Neuronal stem cell (in vitro differentiated cells): ENCODE results near the gene NAB2.

ENCODE experiments used
- DNase-seq: peaks from one replicate; pipeline ENCODE4 v3.0.0-alpha.2; 2013; ENCODE audit warnings: low spot score
- H2AFZ ChIP-seq: one replicate; pipeline ENCODE4 v1.6.1; 2013; ENCODE audit warnings: mild to moderate bottlenecking, low read length, inconsistent platforms
- H2AK5ac ChIP-seq: 2 replicates; pipeline ENCODE4 v1.6.1; 2013; ENCODE audit warnings: low read depth, mild to moderate bottlenecking, inconsistent platforms, low read length, moderate library complexity, mixed read lengths
- H2BK120ac ChIP-seq: 2 replicates; pipeline ENCODE4 v1.6.1; 2013; ENCODE audit warnings: low read depth, mild to moderate bottlenecking, inconsistent platforms, low read length, moderate library complexity, mixed read lengths
- H2BK12ac ChIP-seq: one replicate; pipeline ENCODE4 v1.6.1; 2013; ENCODE audit warnings: low read length, inconsistent platforms
- H2BK15ac ChIP-seq: 2 replicates; pipeline ENCODE4 v1.6.1; 2013; ENCODE audit warnings: mild to moderate bottlenecking, low read length, inconsistent platforms, mixed read lengths
- H2BK5ac ChIP-seq: one replicate; pipeline ENCODE4 v1.6.1; 2013; ENCODE audit warnings: inconsistent platforms, mild to moderate bottlenecking, low read length, moderate library complexity
- H3K14ac ChIP-seq: one replicate; pipeline ENCODE4 v1.6.1; 2013; ENCODE audit warnings: low read length, inconsistent platforms
- H3K18ac ChIP-seq: 2 replicates; pipeline ENCODE4 v1.6.1; 2013; ENCODE audit warnings: low read length, inconsistent platforms
- H3K23ac ChIP-seq: 2 replicates; pipeline ENCODE4 v1.6.1; 2013; ENCODE audit warnings: low read depth, mild to moderate bottlenecking, mixed read lengths, low read length, inconsistent platforms; ENCODE audit not compliant: poor library complexity
- H3K27ac ChIP-seq: replicated peaks from 3 replicates; pipeline ENCODE4 v1.5.1; 2013; ENCODE audit warnings: low read length, inconsistent platforms
- H3K27me3 ChIP-seq, 3 experiments: 2 replicates each; pipeline ENCODE4 v1.6.1; 2013; ENCODE audit warnings: low read length in 3 of 3, mild to moderate bottlenecking in 2 of 3, inconsistent platforms in 1 of 3, low read depth in 1 of 3, mixed read lengths in 1 of 3, moderate library complexity in 1 of 3; ENCODE audit not compliant: control insufficient read depth in 3 of 3, insufficient read depth in 3 of 3
- H3K36me3 ChIP-seq, 2 donors: replicated peaks in 1 of 2; 2 replicates each; pipeline ENCODE4 v1.6.1; 2013; ENCODE audit warnings: low read length in 2 of 2; ENCODE audit not compliant: control insufficient read depth in 2 of 2, insufficient read depth in 2 of 2
- H3K4ac ChIP-seq: 2 replicates; pipeline ENCODE4 v1.6.1; 2013; ENCODE audit warnings: inconsistent platforms, mild to moderate bottlenecking, low read length, moderate library complexity
- H3K4me1 ChIP-seq, 2 donors: 1 replicate in 1 of 2; 2 replicates in 1 of 2; pipeline ENCODE4 v1.6.1; 2013; ENCODE audit warnings: low read length in 2 of 2, low read depth in 1 of 2; ENCODE audit not compliant: control insufficient read depth in 2 of 2, insufficient read depth in 1 of 2
- H3K4me2 ChIP-seq: one replicate; pipeline ENCODE4 v1.6.1; 2013; ENCODE audit warnings: mild to moderate bottlenecking, low read length, inconsistent platforms; ENCODE audit not compliant: insufficient read depth, poor library complexity, severe bottlenecking
- H3K4me3 ChIP-seq, 2 donors: 2 replicates each; pipeline ENCODE4 v1.5.1; 2013; ENCODE audit warnings: low read length in 2 of 2, mild to moderate bottlenecking in 2 of 2, inconsistent platforms in 1 of 2, moderate library complexity in 1 of 2
- H3K79me1 ChIP-seq: one replicate; pipeline ENCODE4 v1.6.1; 2013; ENCODE audit warnings: low read depth, mild to moderate bottlenecking, inconsistent platforms, low read length, moderate library complexity
- H3K9ac ChIP-seq: one replicate; pipeline ENCODE4 v1.6.1; 2013; ENCODE audit warnings: mild to moderate bottlenecking, low read depth, low read length, inconsistent platforms; ENCODE audit not compliant: poor library complexity
- H3K9me3 ChIP-seq, 2 donors: replicated peaks in 1 of 2; 2 replicates each; pipeline versions ENCODE3 to v1.6.1; 2013; ENCODE audit warnings: low read length in 2 of 2, mild to moderate bottlenecking in 2 of 2, inconsistent platforms in 1 of 2, low read depth in 1 of 2, mixed read lengths in 1 of 2, moderate library complexity in 1 of 2; ENCODE audit not compliant: control insufficient read depth in 2 of 2, insufficient read depth in 1 of 2
- H4K8ac ChIP-seq: one replicate; pipeline ENCODE4 v1.6.1; 2013; ENCODE audit warnings: low read depth, mild to moderate bottlenecking, inconsistent platforms, low read length, moderate library complexity
- H4K91ac ChIP-seq: one replicate; pipeline ENCODE4 v1.6.1; 2013; ENCODE audit warnings: low read length, low read depth, mild to moderate bottlenecking, inconsistent platforms; ENCODE audit not compliant: poor library complexity
- WGBS, 2 donors: extraction: QIAGEN DNeasy Blood & Tissue Kit; methylation state at CpG; one replicate each; pipeline ENCODE4 v1.1.7; 2013; ENCODE audit warnings: missing lambda C conversion rate in 2 of 2, mixed read lengths in 1 of 2; ENCODE audit not compliant: insufficient read length in 2 of 2, insufficient replicate concordance in 1 of 2; ENCODE audit errors: extremely low coverage in 2 of 2; 5-methylcytosine and 5-hydroxymethylcytosine counted together

Gene NAB2

DNA sequence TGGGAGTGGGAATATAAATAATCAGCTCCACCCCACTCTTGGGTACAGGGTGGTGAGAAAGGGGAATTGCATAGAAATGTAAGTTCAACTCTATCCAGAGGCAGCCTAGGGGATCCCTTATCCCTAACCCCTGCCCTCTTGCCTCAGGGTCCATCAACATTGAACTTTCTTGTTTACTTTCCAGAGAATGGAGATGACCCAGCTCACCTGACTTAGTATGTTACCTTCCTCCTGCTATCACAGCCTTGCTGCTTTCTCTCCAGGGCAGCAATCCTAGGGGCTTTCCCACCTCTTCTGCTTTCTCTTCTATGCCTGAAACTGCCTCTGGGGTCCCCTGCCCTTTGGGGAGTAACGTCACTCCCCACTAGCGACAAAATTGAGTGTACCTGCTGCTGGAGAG is 42.0 kb downstream of the NAB2 start:
- H3K4me3 ChIP-seq = no peak overlapping the region
- WGBS, 2 donors = no CpG with 5 or more reads among the region's 2 CpGs
- H3K4me1 ChIP-seq = peaks cover 45 to 63% of the 10 kb centered on the region in 2 donors

DNA sequence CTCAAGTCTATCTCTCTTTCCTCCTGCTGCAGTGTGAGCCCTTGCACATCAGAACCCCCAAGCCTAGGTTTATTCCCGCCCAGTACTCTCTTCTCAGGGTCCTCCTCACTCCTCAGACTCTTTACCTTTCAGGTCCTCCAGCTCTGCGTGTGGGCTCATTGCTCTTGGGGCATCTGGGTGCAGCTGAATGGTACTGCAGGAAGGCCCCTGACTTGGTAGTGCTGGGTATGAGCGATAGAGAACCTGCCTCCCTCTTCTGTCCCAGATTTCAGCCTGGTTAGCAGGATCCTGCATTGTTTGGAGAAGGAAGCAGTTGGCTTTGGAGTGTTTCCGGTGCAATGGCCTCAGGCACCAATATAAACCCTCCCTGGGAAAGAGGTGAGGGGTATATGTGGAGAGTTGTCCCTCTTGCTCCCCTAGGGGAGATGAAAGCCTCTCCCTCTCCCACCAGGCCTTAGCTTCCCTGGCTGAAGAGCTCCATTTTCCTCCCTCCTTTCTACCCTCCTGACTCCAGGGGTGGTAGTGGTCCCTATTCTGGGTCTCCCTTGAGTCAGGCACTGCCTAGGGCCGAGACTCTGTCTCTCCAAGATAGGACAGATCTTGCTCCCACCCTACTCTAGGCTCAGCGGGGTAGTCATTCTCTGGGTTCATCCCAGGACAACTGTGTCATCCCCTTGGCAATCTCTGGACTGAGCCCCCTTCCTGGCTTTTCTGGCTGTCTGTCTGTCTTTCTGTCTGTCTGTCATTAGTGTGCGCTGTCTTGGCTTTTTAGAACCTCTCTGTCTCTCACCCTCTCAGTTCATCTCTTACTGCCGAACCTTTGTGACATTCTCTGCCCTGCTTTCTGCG is 43.2 kb downstream of the NAB2 start:
- Histone ChIP-seq H3K4me2 (no peak overlapping the region), H2BK120ac (no peak overlapping the region), H2BK12ac (no peak overlapping the region), H3K4me1 (peaks cover 40 to 64% of the 10 kb centered on the region in 2 donors), H3K18ac (no peak overlapping the region), H3K79me1 (peaks cover 6% of the 10 kb centered on the region), H2AK5ac (no peak overlapping the region), H2AFZ (no peak overlapping the region), H3K9ac (no peak overlapping the region), H4K91ac (no peak overlapping the region), H3K4me3 (no peak overlapping the region), H3K14ac (no peak overlapping the region), H3K9me3 (no peaks in the 10 kb centered on the region), H3K23ac (no peak overlapping the region), H2BK15ac (no peak overlapping the region), H3K4ac (no peak overlapping the region), H3K27ac (no peak overlapping the region), H2BK5ac (no peak overlapping the region), H3K27me3 (no peaks in the 10 kb centered on the region), H3K36me3 (peaks cover 0 to 9% of the 10 kb centered on the region in 2 donors), H4K8ac (no peak overlapping the region)
- WGBS, 2 donors = no CpG with 5 or more reads among the region's 9 CpGs
- no peak for DNase-seq

More for the DNA sequence above, 42.0 kb downstream of the NAB2 start:
- Histone ChIP-seq H3K9me3 (no peaks in the 10 kb centered on the region), H3K4me2 (no peak overlapping the region), H3K9ac (no peak overlapping the region), H4K91ac (no peak overlapping the region), H3K18ac (no peak overlapping the region), H3K27ac (no peak overlapping the region), H2BK15ac (no peak overlapping the region), H4K8ac (no peak overlapping the region), H3K36me3 (peaks cover 0 to 9% of the 10 kb centered on the region in 2 donors), H2AK5ac (no peak overlapping the region), H3K14ac (no peak overlapping the region), H3K4ac (no peak overlapping the region), H3K23ac (no peak overlapping the region), H2AFZ (no peak overlapping the region), H3K27me3 (no peaks in the 10 kb centered on the region), H3K79me1 (peaks cover 2% of the 10 kb centered on the region), H2BK12ac (no peak overlapping the region), H2BK5ac (no peak overlapping the region), H2BK120ac (no peak overlapping the region)
- no peak for DNase-seq

DNA sequence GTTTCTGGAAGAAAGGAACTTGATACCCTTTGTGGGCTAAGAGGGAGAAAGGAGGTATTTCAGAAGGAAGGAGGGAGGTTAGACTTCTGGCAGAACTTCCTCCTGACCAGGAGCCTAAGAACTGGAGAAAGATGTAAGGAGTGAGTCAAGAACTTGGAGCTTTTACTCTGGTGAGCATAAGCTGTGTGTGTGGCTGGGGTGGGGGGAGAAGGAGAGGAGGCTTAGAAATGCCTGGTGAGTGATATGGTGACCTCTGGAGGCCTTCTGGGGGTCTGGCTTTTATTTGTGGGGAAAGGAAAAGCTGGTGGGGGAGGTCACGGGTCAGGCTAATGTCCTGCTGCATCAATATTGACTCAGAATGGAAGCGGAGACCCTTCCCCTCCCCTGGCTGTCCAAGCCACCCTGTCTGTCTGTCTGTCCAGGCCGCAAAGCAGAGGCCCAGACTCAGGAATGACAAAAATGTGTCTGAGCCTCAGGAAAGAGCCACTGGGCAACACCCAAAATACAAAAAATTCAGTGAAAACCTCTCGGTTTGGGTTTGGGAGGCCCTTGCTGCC is 44.2 kb downstream of the NAB2 start:
- Histone ChIP-seq H2BK5ac (no peak overlapping the region), H2BK120ac (no peak overlapping the region), H3K36me3 (peaks cover 0 to 11% of the 10 kb centered on the region in 2 donors), H3K4me2 (no peak overlapping the region), H3K9me3 (no peaks in the 10 kb centered on the region), H3K14ac (no peak overlapping the region), H2BK15ac (no peak overlapping the region), H3K4me1 (peaks cover 40 to 62% of the 10 kb centered on the region in 2 donors), H3K18ac (no peak overlapping the region), H4K8ac (no peak overlapping the region), H2BK12ac (no peak overlapping the region), H4K91ac (no peak overlapping the region), H3K4me3 (no peak overlapping the region), H3K9ac (no peak overlapping the region), H2AFZ (no peak overlapping the region), H3K4ac (no peak overlapping the region), H3K23ac (no peak overlapping the region), H3K27ac (no peak overlapping the region), H2AK5ac (no peak overlapping the region), H3K79me1 (peaks cover 6% of the 10 kb centered on the region), H3K27me3 (no peaks in the 10 kb centered on the region)
- no peak for DNase-seq
- no CpG with 5 or more reads among the region's 4 CpGs for WGBS, 2 donors

DNA sequence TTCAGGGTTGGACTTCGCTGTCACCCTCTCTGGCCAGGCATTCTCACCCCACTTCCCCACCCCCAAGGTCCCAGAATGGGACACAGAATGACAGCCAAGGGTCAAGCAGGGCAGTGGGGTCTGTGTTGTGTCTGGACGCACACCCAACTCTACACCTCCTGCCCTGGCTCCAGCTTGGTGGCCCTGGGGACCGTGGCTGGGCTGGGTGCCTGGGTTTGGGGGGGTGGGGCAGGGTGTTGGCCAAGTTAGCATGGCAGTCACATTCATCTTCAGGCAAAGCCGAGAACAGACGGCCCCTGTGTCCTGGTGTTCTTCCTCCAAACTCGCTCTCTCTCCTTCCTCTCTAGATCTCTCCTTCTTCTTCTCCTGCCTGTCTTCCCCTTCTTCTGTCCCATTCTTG is 45.0 kb downstream of the NAB2 start:
- no peak overlapping the region for H3K4me2 ChIP-seq
- peaks cover 6% of the 10 kb centered on the region for H3K79me1 ChIP-seq
- H2BK5ac ChIP-seq = no peak overlapping the region
- no peak overlapping the region for H4K8ac ChIP-seq
- H3K18ac ChIP-seq = no peak overlapping the region
- no peak for DNase-seq
- H3K14ac ChIP-seq = no peak overlapping the region
- H3K23ac ChIP-seq = peak overlapping the region; percentile 70
- no peak overlapping the region for H2BK120ac ChIP-seq
- H3K4me1 ChIP-seq = peaks cover 40 to 62% of the 10 kb centered on the region in 2 donors
- H3K36me3 ChIP-seq = peaks cover 3 to 19% of the 10 kb centered on the region in 2 donors
- H2BK12ac ChIP-seq = no peak overlapping the region
- no peak overlapping the region for H2AFZ ChIP-seq
- no peaks in the 10 kb centered on the region for H3K9me3 ChIP-seq
- H3K27ac ChIP-seq = no peak overlapping the region
- no peak overlapping the region for H3K4ac ChIP-seq
- no peak overlapping the region for H3K4me3 ChIP-seq
- no peak overlapping the region for H3K9ac ChIP-seq
- H4K91ac ChIP-seq = no peak overlapping the region
- H2BK15ac ChIP-seq = no peak overlapping the region
- no CpG with 5 or more reads among the region's 6 CpGs for WGBS, 2 donors
- H2AK5ac ChIP-seq = peak overlapping the region; percentile 16
- no peaks in the 10 kb centered on the region for H3K27me3 ChIP-seq
